H1 (cell line): ENCODE measurements around the gene NCK1. TPM values are rescaled to one million over a fixed set of nuclear protein-coding genes. Genes with fewer than 3 reads are reported as not detected.

ENCODE experiments used
- CTCF ChIA-PET: fragments of 300-600 bp; sonication (Branson Sonifier 250); formaldehyde crosslinking; loops from one replicate; lab custom pipeline; 2021; ENCODE audit not compliant: partially characterized antibody; lab: Charles Lee
- POLR2A ChIA-PET: fragments of 300-600 bp; sonication (Branson Sonifier 250); formaldehyde crosslinking; loops from one replicate; lab custom pipeline; 2021; ENCODE audit warnings: inconsistent platforms; ENCODE audit not compliant: partially characterized antibody; lab: Charles Lee
- DNase-seq, 2 experiments: peaks; one replicate each; pipeline versions ENCODE4 v3.0.0 to v3.0.0-alpha.2; 2010 to 2022; ENCODE audit warnings: low spot score in 2 of 2, low read depth in 1 of 2, mixed read lengths in 1 of 2
- FAIRE-seq: peaks from 2 replicates; lab custom pipeline; 2011; peaks lifted over from hg19 to GRCh38; lab: Jason Lieb, UNC
- H2AFZ ChIP-seq: 2 replicates; pipeline ENCODE4 v1.8.1; 2012; ENCODE audit warnings: low read length, inconsistent platforms
- H2AK5ac ChIP-seq: 2 replicates; pipeline ENCODE4 v1.6.1; 2013; ENCODE audit warnings: low read depth, low read length
- H2BK120ac ChIP-seq: replicated peaks from 2 replicates; pipeline ENCODE3; 2013; ENCODE audit warnings: low read depth, low read length, inconsistent platforms
- H2BK12ac ChIP-seq: 2 replicates; pipeline ENCODE4 v1.6.1; 2013; ENCODE audit warnings: low read depth, low read length
- H2BK15ac ChIP-seq: 2 replicates; pipeline ENCODE4 v1.6.1; 2013; ENCODE audit warnings: low read length
- H2BK20ac ChIP-seq: 2 replicates; pipeline ENCODE4 v1.6.1; 2013; ENCODE audit warnings: low read length
- H2BK5ac ChIP-seq: 2 replicates; pipeline ENCODE4 v1.6.1; 2013; ENCODE audit warnings: low read depth, low read length
- H3K14ac ChIP-seq: 2 replicates; pipeline ENCODE4 v1.6.1; 2013; ENCODE audit warnings: inconsistent platforms; ENCODE audit not compliant: insufficient read length
- H3K18ac ChIP-seq: 2 replicates; pipeline ENCODE4 v1.6.1; 2013; ENCODE audit warnings: low read length; ENCODE audit errors: extremely low read depth
- H3K23ac ChIP-seq: 2 replicates; pipeline ENCODE4 v1.6.1; 2013; ENCODE audit warnings: inconsistent platforms; ENCODE audit not compliant: insufficient read length
- H3K23me2 ChIP-seq: 2 replicates; pipeline ENCODE4 v1.6.1; 2013; ENCODE audit warnings: low read depth, low read length
- H3K27ac ChIP-seq: 2 replicates; pipeline ENCODE4 v1.6.1; 2011; ENCODE audit warnings: low read depth, low read length, inconsistent platforms
- H3K27me3 ChIP-seq, 4 experiments: replicated peaks in 1 of 4; 1 replicate in 1 of 4; 2 replicates in 3 of 4; pipeline versions ENCODE4 v1.6.1 to v1.8.1; 2011 to 2013; ENCODE audit warnings: low read length in 3 of 4, mild to moderate bottlenecking in 3 of 4, inconsistent platforms in 2 of 4, mixed read lengths in 2 of 4, moderate library complexity in 1 of 4; ENCODE audit not compliant: control insufficient read depth in 3 of 4, insufficient read depth in 3 of 4; ENCODE audit errors: extremely low read depth in 1 of 4
- H3K36me3 ChIP-seq, 4 experiments: 2 replicates each; pipeline versions ENCODE4 v1.6.1 to v1.8.1; 2011 to 2013; ENCODE audit warnings: mild to moderate bottlenecking in 4 of 4, low read length in 3 of 4, moderate library complexity in 2 of 4, control low read depth in 1 of 4, inconsistent platforms in 1 of 4; ENCODE audit not compliant: insufficient read depth in 4 of 4, control insufficient read depth in 2 of 4
- H3K4ac ChIP-seq: replicated peaks from 2 replicates; pipeline ENCODE3; 2013; ENCODE audit warnings: low read length, low read depth, mixed read lengths, inconsistent platforms; ENCODE audit not compliant: insufficient read length
- H3K4me1 ChIP-seq, 4 experiments: replicated peaks in 1 of 4; 1 replicate in 1 of 4; 2 replicates in 3 of 4; pipeline versions ENCODE4 v1.6.1 to v1.8.1; 2011 to 2013; ENCODE audit warnings: low read length in 3 of 4, inconsistent platforms in 2 of 4, mixed read lengths in 1 of 4; ENCODE audit not compliant: insufficient read depth in 4 of 4, control insufficient read depth in 3 of 4
- H3K4me2 ChIP-seq, 2 experiments: 2 replicates each; pipeline versions ENCODE4 v1.6.1 to v1.8.1; 2011 to 2013; ENCODE audit warnings: low read depth in 2 of 2, low read length in 2 of 2, control low read depth in 1 of 2, inconsistent platforms in 1 of 2, mild to moderate bottlenecking in 1 of 2; ENCODE audit not compliant: insufficient read depth in 1 of 2
- H3K4me3 ChIP-seq, 4 experiments: fragments of 200-600, 300-600 bp in 1 of 4; sonication (generic), shearing (Covaris generic), sonication (Bioruptor Twin) in 1 of 4; 2 replicates each; pipeline versions ENCODE4 v1.5.1 to v1.8.1; 2011 to 2016; ENCODE audit warnings: low read length in 4 of 4, low read depth in 3 of 4, control low read depth in 2 of 4, inconsistent platforms in 2 of 4, mild to moderate bottlenecking in 2 of 4, mixed read lengths in 1 of 4, moderate library complexity in 1 of 4; ENCODE audit not compliant: insufficient read depth in 2 of 4; ENCODE audit errors: extremely low read depth in 1 of 4
- H3K56ac ChIP-seq: replicated peaks from 2 replicates; pipeline ENCODE3; 2013; ENCODE audit warnings: low read depth, mild to moderate bottlenecking, mixed read lengths, low read length, inconsistent platforms; ENCODE audit not compliant: insufficient read length
- H3K79me1 ChIP-seq: 2 replicates; pipeline ENCODE4 v1.6.1; 2013; ENCODE audit warnings: low read depth, low read length, control low read depth
- H3K79me2 ChIP-seq, 2 experiments: 2 replicates each; pipeline versions ENCODE4 v1.6.1 to v1.8.1; 2012 to 2013; ENCODE audit warnings: low read length in 2 of 2, mild to moderate bottlenecking in 2 of 2, inconsistent platforms in 1 of 2; ENCODE audit not compliant: insufficient read depth in 2 of 2, control insufficient read depth in 1 of 2
- H3K9ac ChIP-seq, 4 experiments: replicated peaks in 1 of 4; 1 replicate in 1 of 4; 2 replicates in 3 of 4; pipeline versions ENCODE4 v1.6.1 to v1.8.1; 2011 to 2013; ENCODE audit warnings: low read depth in 3 of 4, low read length in 3 of 4, control low read depth in 2 of 4, mild to moderate bottlenecking in 2 of 4, moderate library complexity in 2 of 4, inconsistent platforms in 1 of 4; ENCODE audit errors: extremely low read depth in 1 of 4
- H3K9me3 ChIP-seq, 2 experiments: 2 replicates each; pipeline versions ENCODE4 v1.6.1 to v1.8.1; 2012 to 2013; ENCODE audit warnings: mild to moderate bottlenecking in 2 of 2, moderate library complexity in 2 of 2, control low read depth in 1 of 2, inconsistent platforms in 1 of 2, low read depth in 1 of 2, low read length in 1 of 2, mixed read lengths in 1 of 2; ENCODE audit not compliant: insufficient read depth in 2 of 2
- H4K20me1 ChIP-seq, 2 experiments: replicated peaks in 1 of 2; 2 replicates each; pipeline versions ENCODE3 to v1.8.1; 2011 to 2013; ENCODE audit warnings: inconsistent platforms in 2 of 2, low read length in 2 of 2, mild to moderate bottlenecking in 1 of 2; ENCODE audit not compliant: insufficient read depth in 2 of 2, control insufficient read depth in 1 of 2
- H4K5ac ChIP-seq: 2 replicates; pipeline ENCODE4 v1.6.1; 2013; ENCODE audit warnings: low read length, low read depth, mixed read lengths, inconsistent platforms; ENCODE audit not compliant: insufficient read length
- H4K8ac ChIP-seq: 2 replicates; pipeline ENCODE4 v1.8.0; 2013; ENCODE audit warnings: mild to moderate bottlenecking, moderate library complexity, low read length, inconsistent platforms; ENCODE audit not compliant: insufficient read depth; ENCODE audit errors: extremely low read depth
- H4K91ac ChIP-seq: replicated peaks from 2 replicates; pipeline ENCODE3; 2013; ENCODE audit warnings: low read length, mixed read lengths, inconsistent platforms; ENCODE audit not compliant: insufficient read length
- ASH2L ChIP-seq: fragments of 200-600, 300-600 bp; sonication (generic); IDR thresholded peaks from one replicate; pipeline ENCODE4 v1.7.1; 2017; ENCODE audit warnings: low read length
- EGR1 ChIP-seq: IDR thresholded peaks from 2 replicates; pipeline ENCODE4 v1.6.1; 2011; ENCODE audit warnings: low read depth, low read length, borderline replicate concordance
- KDM5A ChIP-seq: fragments of 200-600 bp; IDR thresholded peaks from 2 replicates; pipeline ENCODE4 v1.7.1; 2012; ENCODE audit warnings: mild to moderate bottlenecking, low read length, inconsistent platforms, mixed read lengths
- MAFK ChIP-seq: IDR thresholded peaks from 2 replicates; pipeline ENCODE4 v1.6.1; 2012; ENCODE audit warnings: low read depth, mild to moderate bottlenecking, improper control_type of control experiment, low read length
- POLR2AphosphoS5 ChIP-seq: IDR thresholded peaks from 2 replicates; pipeline ENCODE4 v1.6.1; 2011; ENCODE audit warnings: low read depth, low read length
- RXRA ChIP-seq: IDR thresholded peaks from 2 replicates; pipeline ENCODE4 v1.6.1; 2011; ENCODE audit warnings: low read depth, mild to moderate bottlenecking, low read length, moderate library complexity; ENCODE audit not compliant: insufficient read depth
- SIN3A ChIP-seq, 2 experiments: IDR thresholded peaks in 1 of 2; conservative IDR thresholded peaks in 1 of 2; 2 replicates each; pipeline ENCODE4 v1.6.1; 2011 to 2012; ENCODE audit warnings: low read length in 2 of 2, improper control_type of control experiment in 1 of 2, low read depth in 1 of 2, mild to moderate bottlenecking in 1 of 2
- SIRT6 ChIP-seq: IDR thresholded peaks from one replicate; pipeline ENCODE4 v1.7.1; 2012; ENCODE audit warnings: low read length, inconsistent platforms
- SP4 ChIP-seq: IDR thresholded peaks from 2 replicates; pipeline ENCODE4 v1.6.1; 2012; ENCODE audit warnings: low read length, inconsistent platforms
- SRF ChIP-seq: IDR thresholded peaks from 2 replicates; pipeline ENCODE4 v1.6.1; 2011; ENCODE audit warnings: mild to moderate bottlenecking, low read depth, low read length, moderate library complexity
- SUZ12 ChIP-seq: fragments of 200-600 bp; sonication (generic); IDR thresholded peaks from 2 replicates; pipeline ENCODE4 v1.6.1; 2012; ENCODE audit warnings: mild to moderate bottlenecking, inconsistent platforms, low read length, moderate library complexity, mixed read lengths
- TAF1 ChIP-seq: IDR thresholded peaks from 2 replicates; pipeline ENCODE4 v1.6.1; 2011; ENCODE audit warnings: mild to moderate bottlenecking, low read depth, low read length
- TAF7 ChIP-seq: optimal IDR thresholded peaks from 2 replicates; pipeline ENCODE3; 2011; ENCODE audit warnings: low read depth, mild to moderate bottlenecking, inconsistent platforms, low read length, moderate library complexity, borderline replicate concordance
- TBP ChIP-seq: IDR thresholded peaks from 2 replicates; pipeline ENCODE4 v1.6.1; 2011; ENCODE audit warnings: low read depth, low read length, improper control_type of control experiment
- YY1 ChIP-seq: IDR thresholded peaks from 2 replicates; pipeline ENCODE4 v1.6.1; 2011; ENCODE audit warnings: low read depth, mild to moderate bottlenecking, low read length
- polyA plus RNA-seq, 7 experiments: library from polyadenylated mRNA; depleted of rRNA in 3 of 7; stranded (reverse) in 5 of 7; unstranded in 2 of 7; fragments of >200 nt in 5 of 7; fragments of 200-250 nt in 2 of 7; gene quantifications; 1 replicate in 5 of 7; 2 replicates in 1 of 7; 4 replicates in 1 of 7; pipeline versions ENCODE4 v1.2.1 to v1.2.3, GENCODE V29; 2011 to 2013; ENCODE audit warnings: missing spikeins in 2 of 7, mixed read lengths in 2 of 7
- total RNA-seq: library from RNA; stranded (reverse); fragmentation: NEBNext Ultra II Directional; extraction: Animal tissue kit (Norgen Biotek cat#: 25700); gene quantifications from 2 replicates; pipeline ENCODE4 v1.2.1, GENCODE V29; 2021

NCK1 gene
- total and polyA plus RNA-seq, 2 of the 8 experiments (the other 6 are each of a cell fraction or from before 2014, with no cell fraction given) = 10.0 to 28.5 TPM

- Histone ChIP-seq H2BK5ac (no peak overlapping the region), H2BK20ac (no peak overlapping the region), H3K18ac (no peak overlapping the region), H2AFZ (no peak overlapping the region), H4K8ac (no peak overlapping the region), H2BK15ac (no peak overlapping the region), H3K9me3 (no peaks in the 10 kb centered on the region), H3K4me2 (no peak overlapping the region), H2BK12ac (no peak overlapping the region), H3K4ac (no peak overlapping the region), H3K14ac (no peak overlapping the region), H3K23me2 (peaks cover 7% of the 10 kb centered on the region), H3K9ac (no peak overlapping the region; a peak in 1 of 7 replicates), H3K4me3 (no peak overlapping the region)
- no peak for TF ChIP-seq YY1
- TF ChIP-seq KDM5A = no peak
- TF ChIP-seq SP4 = no peak
- TF ChIP-seq TAF1 = no peak
- TF ChIP-seq RXRA = no peak
- TF ChIP-seq TAF7 = no peak
- TF ChIP-seq ASH2L = no peak
- no peak for TF ChIP-seq TBP
- TF ChIP-seq MAFK = no peak
- TF ChIP-seq SUZ12 = no peak
- TF ChIP-seq SIRT6 = no peak
- TF ChIP-seq POLR2AphosphoS5 = no peak
- TF ChIP-seq EGR1 = no peak
- no peak for TF ChIP-seq SRF
- TF ChIP-seq SIN3A (conservative IDR thresholded peaks at IDR 0.05 in 1 of 2, IDR thresholded peaks at IDR 0.05 in 1 of 2; ENCODE audit: low read depth in 1 of 2, low read length in 2 of 2) = no peak
- TF ChIP-seq, all 59 proteins: peak for 0
- Histone ChIP-seq H4K91ac (no peak overlapping the region), H4K20me1 (peaks cover 1 to 6% of the 10 kb centered on the region in 2 experiments), H3K27ac (no peak overlapping the region), H3K79me2 (peaks cover 0 to 68% of the 10 kb centered on the region in 2 experiments; a peak in 2 of 4 replicates), H3K23ac (no peak overlapping the region), H3K4me1 (peaks cover 0 to 9% (median 1%) of the 10 kb centered on the region in 4 experiments; a peak in 3 of 7 replicates), H4K5ac (no peak overlapping the region), H3K27me3 (no peaks in the 10 kb centered on the region), H2BK120ac (no peak overlapping the region), H3K56ac (no peak overlapping the region), H3K79me1 (peaks cover 7% of the 10 kb centered on the region; the same call in 1 of the 2 replicates), H3K36me3 (peaks cover 0 to 11% (median 2%) of the 10 kb centered on the region in 4 experiments; a peak in 5 of 8 replicates), H2AK5ac (no peak overlapping the region)
- DNase-seq (no peak), FAIRE-seq (no peak)
- ChIA-PET POLR2A (interaction anchor here (1.0 kb wide), 1 partner anchor 104 kb away, joined by 3 read pairs; the partner anchor contains the start of gene STAG1), CTCF (interaction anchor here (0.5 to 0.6 kb wide), 2 partner anchors 98 to 540 kb away, joined by 3 to 5 read pairs; no protein-coding TSS in a partner anchor)
Measured at GRCh38 chr3:136856665-136857064, 5.3 kb upstream of the NCK1 start.
